ENCODE results near the gene SPG7.

Gene SPG7

GRCh38 chr16:89530401-89531381 lies 22.5 kb downstream of the SPG7 start:
- H3K27me3 ChIP-seq = no peaks in the 10 kb centered on the region
- H3K9me3 ChIP-seq = no peaks in the 10 kb centered on the region
- no peak for DNase-seq
- TF ChIP-seq, protein P1, sequence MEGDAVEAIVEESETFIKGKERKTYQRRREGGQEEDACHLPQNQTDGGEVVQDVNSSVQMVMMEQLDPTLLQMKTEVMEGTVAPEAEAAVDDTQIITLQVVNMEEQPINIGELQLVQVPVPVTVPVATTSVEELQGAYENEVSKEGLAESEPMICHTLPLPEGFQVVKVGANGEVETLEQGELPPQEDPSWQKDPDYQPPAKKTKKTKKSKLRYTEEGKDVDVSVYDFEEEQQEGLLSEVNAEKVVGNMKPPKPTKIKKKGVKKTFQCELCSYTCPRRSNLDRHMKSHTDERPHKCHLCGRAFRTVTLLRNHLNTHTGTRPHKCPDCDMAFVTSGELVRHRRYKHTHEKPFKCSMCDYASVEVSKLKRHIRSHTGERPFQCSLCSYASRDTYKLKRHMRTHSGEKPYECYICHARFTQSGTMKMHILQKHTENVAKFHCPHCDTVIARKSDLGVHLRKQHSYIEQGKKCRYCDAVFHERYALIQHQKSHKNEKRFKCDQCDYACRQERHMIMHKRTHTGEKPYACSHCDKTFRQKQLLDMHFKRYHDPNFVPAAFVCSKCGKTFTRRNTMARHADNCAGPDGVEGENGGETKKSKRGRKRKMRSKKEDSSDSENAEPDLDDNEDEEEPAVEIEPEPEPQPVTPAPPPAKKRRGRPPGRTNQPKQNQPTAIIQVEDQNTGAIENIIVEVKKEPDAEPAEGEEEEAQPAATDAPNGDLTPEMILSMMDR (IDR thresholded peaks at IDR 0.05; ENCODE audit: low read depth, low read length) = no peak
- no peaks in the 10 kb centered on the region for H3K4me1 ChIP-seq
- peaks cover 61% of the 10 kb centered on the region for H3K36me3 ChIP-seq
- H3K4me3 ChIP-seq (ENCODE audit: low read depth, low read length) = no peak overlapping the region

GRCh38 chr16:89531821-89532526 lies 23.8 kb downstream of the SPG7 start:
- H3K9me3 ChIP-seq = no peaks in the 10 kb centered on the region
- no peak overlapping the region for H3K4me3 ChIP-seq (ENCODE audit: low read depth, low read length)
- H3K4me1 ChIP-seq = no peaks in the 10 kb centered on the region
- H3K36me3 ChIP-seq = peaks cover 58% of the 10 kb centered on the region
- no peaks in the 10 kb centered on the region for H3K27me3 ChIP-seq
- no peak for DNase-seq
- TF ChIP-seq, protein P1 (IDR thresholded peaks at IDR 0.05; ENCODE audit: low read depth, low read length) = no peak

- H3K36me3 ChIP-seq = peaks cover 56% of the 10 kb centered on the region
- TF ChIP-seq, protein P1 (IDR thresholded peaks at IDR 0.05; ENCODE audit: low read depth, low read length) = no peak
- no peaks in the 10 kb centered on the region for H3K4me1 ChIP-seq
- no peak for DNase-seq
- H3K4me3 ChIP-seq (ENCODE audit: low read depth, low read length) = no peak overlapping the region
- no peaks in the 10 kb centered on the region for H3K27me3 ChIP-seq
- no peaks in the 10 kb centered on the region for H3K9me3 ChIP-seq
Measured at GRCh38 chr16:89534252-89534756, 26.1 kb downstream of the SPG7 start.

- H3K4me1 ChIP-seq = no peaks in the 10 kb centered on the region
- no peak overlapping the region for H3K4me3 ChIP-seq (ENCODE audit: low read depth, low read length)
- DNase-seq = no peak
- H3K27me3 ChIP-seq = no peaks in the 10 kb centered on the region
- H3K9me3 ChIP-seq = no peaks in the 10 kb centered on the region
- TF ChIP-seq, protein P1 (IDR thresholded peaks at IDR 0.05; ENCODE audit: low read depth, low read length) = no peak
- H3K36me3 ChIP-seq = peaks cover 39% of the 10 kb centered on the region
Measured at GRCh38 chr16:89536371-89536770, 28.2 kb downstream of the SPG7 start.

- Histone ChIP-seq H3K4me3 (ENCODE audit: low read depth, low read length) (no peak overlapping the region), H3K9me3 (no peaks in the 10 kb centered on the region), H3K4me1 (no peaks in the 10 kb centered on the region), H3K36me3 (peaks cover 33% of the 10 kb centered on the region), H3K27me3 (no peaks in the 10 kb centered on the region)
- TF ChIP-seq, protein P1 (IDR thresholded peaks at IDR 0.05; ENCODE audit: low read depth, low read length) = no peak
- no peak for DNase-seq
Measured at GRCh38 chr16:89536886-89537548, 28.8 kb downstream of the SPG7 start.

All from BE2C (cell line).